IPS DF 4.7 (cell line): Measurements from ENCODE around the gene PLEKHM1.
"Not testable (repeated sequence)": the region's sequence is repeated elsewhere in the genome, so short reads cannot be mapped to it uniquely, and the experiment has no call there.

Experiments used
- DNase-seq: peaks from one replicate; pipeline ENCODE4 v3.0.0-alpha.2; 2013; ENCODE audit warnings: low spot score; ENCODE audit errors: extremely low read depth

Gene PLEKHM1

GRCh38 chr17:45441526-45442310, 48.8 kb downstream of the PLEKHM1 start:
- no peak for DNase-seq

- DNase-seq, result not testable (repeated sequence)
These were observed 49.5 kb downstream of the PLEKHM1 start for GRCh38 chr17:45440839-45441515.

GRCh38 chr17:45440161-45440778, 50.3 kb downstream of the PLEKHM1 start:
- DNase-seq, result no peak

GRCh38 chr17:45438931-45439610, 51.5 kb downstream of the PLEKHM1 start:
- DNase-seq, result no peak

GRCh38 chr17:45437465-45438283, 52.8 kb downstream of the PLEKHM1 start:
- DNase-seq, result no peak

- no peak for DNase-seq
These were observed 53.7 kb downstream of the PLEKHM1 start for GRCh38 chr17:45436625-45437464.

GRCh38 chr17:45436161-45436560, 54.4 kb downstream of the PLEKHM1 start:
- DNase-seq, result no peak

GRCh38 chr17:45435481-45435880, 55.0 kb downstream of the PLEKHM1 start:
- no peak for DNase-seq

- no peak for DNase-seq
These were observed 57.4 kb downstream of the PLEKHM1 start for GRCh38 chr17:45433159-45433535.

- DNase-seq, result no peak
These were observed 57.9 kb downstream of the PLEKHM1 start, which contains the start of gene ARHGAP27 for GRCh38 chr17:45432405-45433158. Gene ARHGAP27 (minus strand): TSS chr17:45432870. CDS start chr17:45430279, 2,591 bp downstream.

- peak; percentile 84 for DNase-seq
These were observed 58.8 kb downstream of the PLEKHM1 start for GRCh38 chr17:45431531-45432404.

- no peak for DNase-seq
These were observed 59.6 kb downstream of the PLEKHM1 start for GRCh38 chr17:45430738-45431530.

- DNase-seq, result no peak
These were observed 60.3 kb downstream of the PLEKHM1 start for GRCh38 chr17:45430006-45430737.

- DNase-seq, result no peak
These were observed 61.0 kb downstream of the PLEKHM1 start for GRCh38 chr17:45429339-45430005.

GRCh38 chr17:45428931-45429338, 61.6 kb downstream of the PLEKHM1 start:
- no peak for DNase-seq

GRCh38 chr17:45428050-45428617, 62.4 kb downstream of the PLEKHM1 start:
- no peak for DNase-seq
